HEK293 (cell line): ENCODE measurements around the gene FBXO42.

Experiments
- CTCF ChIA-PET: fragments of 350-600 bp; formaldehyde crosslinking; extraction: SDS; loops from one replicate; lab custom pipeline; 2021; ENCODE audit warnings: antibody characterized with exemption; lab: Yijun Ruan, JAX
- POLR2A ChIA-PET: fragments of 300-600 bp; formaldehyde crosslinking; extraction: SDS; loops from one replicate; lab custom pipeline; 2020; ENCODE audit warnings: antibody characterized with exemption, inconsistent platforms; lab: Yijun Ruan, JAX
- H3K27ac ChIP-seq: fragments of 200-500 bp; sonication (Bioruptor generic); 2 replicates; pipeline ENCODE4 v1.5.1; 2014; ENCODE audit warnings: low read depth, low read length, control low read depth, inconsistent platforms; ENCODE audit errors: extremely low read depth
- H3K36me3 ChIP-seq, 2 experiments: fragments of 200-500 bp in 1 of 2; sonication (Bioruptor generic) in 1 of 2; 1 replicate in 1 of 2; 2 replicates in 1 of 2; pipeline ENCODE4 v1.5.1; 2014 to 2017; ENCODE audit warnings: inconsistent platforms in 2 of 2, low read length in 2 of 2; ENCODE audit not compliant: control insufficient read depth in 2 of 2, insufficient read depth in 1 of 2
- H3K4me1 ChIP-seq: fragments of 200-500 bp; sonication (Bioruptor generic); 2 replicates; pipeline ENCODE4 v1.5.1; 2014; ENCODE audit warnings: mild to moderate bottlenecking, low read length, inconsistent platforms; ENCODE audit not compliant: control insufficient read depth, insufficient read depth
- H3K4me3 ChIP-seq: 2 replicates; pipeline ENCODE4 v1.5.1; 2011; ENCODE audit warnings: low read depth, mild to moderate bottlenecking, control low read depth, low read length, moderate library complexity
- H3K9me3 ChIP-seq: fragments of 200-500 bp; sonication (Bioruptor generic); 2 replicates; pipeline ENCODE4 v1.5.1; 2014; ENCODE audit warnings: low read depth, low read length, inconsistent platforms; ENCODE audit not compliant: control insufficient read depth, insufficient read depth
- GLIS2 ChIP-seq: fragments of 450-650 bp; formaldehyde crosslinking; IDR thresholded peaks from 2 replicates; pipeline ENCODE4 v1.5.1; 2016; ENCODE audit warnings: missing biosample characterization, missing genetic modification characterization
- KLF7 ChIP-seq: fragments of 450-650 bp; formaldehyde crosslinking; IDR thresholded peaks from 2 replicates; pipeline ENCODE4 v1.5.1; 2016; ENCODE audit warnings: missing biosample characterization, missing genetic modification characterization, borderline replicate concordance
- KLF9 ChIP-seq: fragments of 450-650 bp; formaldehyde crosslinking; IDR thresholded peaks from 2 replicates; pipeline ENCODE4 v1.5.1; 2016; ENCODE audit warnings: missing biosample characterization, missing genetic modification characterization, low read depth
- MYNN ChIP-seq: fragments of 450-650 bp; formaldehyde crosslinking; IDR thresholded peaks from 2 replicates; pipeline ENCODE4 v1.5.1; 2016; ENCODE audit warnings: missing biosample characterization, missing genetic modification characterization, borderline replicate concordance
- REPIN1 ChIP-seq: fragments of 450-650 bp; formaldehyde crosslinking; IDR thresholded peaks from 2 replicates; pipeline ENCODE4 v1.5.1; 2017; ENCODE audit warnings: missing biosample characterization, missing genetic modification characterization, low read depth
- SCRT2 ChIP-seq: fragments of 450-650 bp; formaldehyde crosslinking; IDR thresholded peaks from 2 replicates; pipeline ENCODE4 v1.5.1; 2016; ENCODE audit warnings: missing biosample characterization, missing genetic modification characterization
- SP2 ChIP-seq: fragments of 450-650 bp; formaldehyde crosslinking; IDR thresholded peaks from 2 replicates; pipeline ENCODE4 v1.5.1; 2016; ENCODE audit warnings: missing biosample characterization, missing genetic modification characterization
- SP7 ChIP-seq: fragments of 450-650 bp; formaldehyde crosslinking; IDR thresholded peaks from 2 replicates; pipeline ENCODE4 v1.5.1; 2016; ENCODE audit warnings: missing biosample characterization, missing genetic modification characterization
- TCF7L2 ChIP-seq: IDR thresholded peaks from 2 replicates; pipeline ENCODE4 v1.6.1; 2011; ENCODE audit warnings: low read depth, mild to moderate bottlenecking, inconsistent platforms, low read length, moderate library complexity, borderline replicate concordance
- YY1 ChIP-seq: fragments of 450-650 bp; formaldehyde crosslinking; IDR thresholded peaks from 2 replicates; pipeline ENCODE4 v1.5.1; 2018; ENCODE audit warnings: missing biosample characterization, missing genetic modification characterization
- ZBTB7A ChIP-seq: fragments of 450-650 bp; formaldehyde crosslinking; IDR thresholded peaks from 2 replicates; pipeline ENCODE4 v1.5.1; 2016; ENCODE audit warnings: low read depth, missing biosample characterization, missing genetic modification characterization
- ZFP37 ChIP-seq: fragments of 450-650 bp; formaldehyde crosslinking; IDR thresholded peaks from 2 replicates; pipeline ENCODE4 v1.5.1; 2016; ENCODE audit warnings: missing biosample characterization, missing genetic modification characterization
- ZNF133 ChIP-seq: fragments of 450-650 bp; formaldehyde crosslinking; IDR thresholded peaks from 2 replicates; pipeline ENCODE4 v1.5.1; 2016; ENCODE audit warnings: missing biosample characterization, missing genetic modification characterization
- ZNF292 ChIP-seq: fragments of 450-650 bp; formaldehyde crosslinking; IDR thresholded peaks from 2 replicates; pipeline ENCODE4 v1.5.1; 2016; ENCODE audit warnings: low read depth, missing biosample characterization, missing genetic modification characterization, borderline replicate concordance
- ZNF324 ChIP-seq: fragments of 450-650 bp; formaldehyde crosslinking; IDR thresholded peaks from 2 replicates; pipeline ENCODE4 v1.5.1; 2016; ENCODE audit warnings: missing biosample characterization, missing genetic modification characterization
- ZNF416 ChIP-seq: fragments of 450-650 bp; formaldehyde crosslinking; IDR thresholded peaks from 2 replicates; pipeline ENCODE4 v1.5.1; 2016; ENCODE audit warnings: missing biosample characterization, missing genetic modification characterization
- ZNF501 ChIP-seq: fragments of 450-650 bp; formaldehyde crosslinking; IDR thresholded peaks from 2 replicates; pipeline ENCODE4 v1.5.1; 2016; ENCODE audit warnings: missing biosample characterization, missing genetic modification characterization
- ZNF560 ChIP-seq: fragments of 450-650 bp; formaldehyde crosslinking; IDR thresholded peaks from 2 replicates; pipeline ENCODE4 v1.5.1; 2017; ENCODE audit warnings: missing biosample characterization, missing genetic modification characterization, borderline replicate concordance
- ZNF610 ChIP-seq: fragments of 450-650 bp; formaldehyde crosslinking; IDR thresholded peaks from 2 replicates; pipeline ENCODE4 v1.5.1; 2016; ENCODE audit warnings: missing biosample characterization, missing genetic modification characterization, borderline replicate concordance
- ZNF623 ChIP-seq: fragments of 450-650 bp; formaldehyde crosslinking; IDR thresholded peaks from 2 replicates; pipeline ENCODE4 v1.5.1; 2016; ENCODE audit warnings: missing biosample characterization, missing genetic modification characterization
- ZNF670 ChIP-seq: fragments of 450-650 bp; formaldehyde crosslinking; IDR thresholded peaks from 2 replicates; pipeline ENCODE4 v1.5.1; 2016; ENCODE audit warnings: missing biosample characterization, missing genetic modification characterization, low read depth
- TF ChIP-seq, protein P1 (sequence below): fragments of 450-650 bp; formaldehyde crosslinking; IDR thresholded peaks from 2 replicates; pipeline ENCODE4 v1.5.1; 2016; ENCODE audit warnings: missing biosample characterization, missing genetic modification characterization
- TF ChIP-seq, protein P2 (sequence below): fragments of 450-650 bp; formaldehyde crosslinking; IDR thresholded peaks from 2 replicates; pipeline ENCODE4 v1.5.1; 2017; ENCODE audit warnings: missing biosample characterization, mild to moderate bottlenecking, missing genetic modification characterization, moderate library complexity
- TF ChIP-seq, protein P3 (sequence below): fragments of 450-650 bp; formaldehyde crosslinking; IDR thresholded peaks from 2 replicates; pipeline ENCODE4 v1.5.1; 2016; ENCODE audit warnings: missing biosample characterization, missing genetic modification characterization
- TF ChIP-seq, protein P4 (sequence below): fragments of 450-650 bp; formaldehyde crosslinking; IDR thresholded peaks from 2 replicates; pipeline ENCODE4 v1.5.1; 2017; ENCODE audit warnings: missing biosample characterization, missing genetic modification characterization
- TF ChIP-seq, protein P5 (sequence below): fragments of 450-650 bp; formaldehyde crosslinking; IDR thresholded peaks from 2 replicates; pipeline ENCODE4 v1.5.1; 2016; ENCODE audit warnings: missing biosample characterization, missing genetic modification characterization
- TF ChIP-seq, protein P6 (sequence below): fragments of 450-650 bp; formaldehyde crosslinking; IDR thresholded peaks from 2 replicates; pipeline ENCODE4 v1.5.1; 2016; ENCODE audit warnings: missing biosample characterization, missing genetic modification characterization

Gene FBXO42

DNA sequence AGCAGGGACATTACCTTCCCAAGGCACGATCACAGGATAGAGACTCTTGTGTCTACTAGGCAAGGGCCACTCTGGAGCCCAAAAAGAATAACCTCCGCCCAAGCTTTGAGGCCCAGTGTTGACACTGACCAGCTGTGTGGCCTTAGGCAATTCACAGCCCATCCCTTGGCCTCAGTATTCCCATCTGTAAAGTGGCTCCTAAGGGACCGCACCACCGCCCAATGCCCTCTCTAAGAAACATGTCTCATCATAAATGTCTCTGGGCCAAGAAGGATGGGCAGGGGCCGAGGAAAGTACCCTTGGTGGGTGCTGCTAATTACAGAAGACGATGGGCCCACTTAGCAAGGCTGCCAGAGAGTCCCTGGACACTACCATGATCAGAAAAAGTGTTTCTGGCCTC lies 140.5 kb downstream of the FBXO42 start:
- Histone ChIP-seq H3K36me3 (no peaks in the 10 kb centered on the region), H3K9me3 (no peaks in the 10 kb centered on the region), H3K4me1 (no peaks in the 10 kb centered on the region), H3K27ac (no peak overlapping the region), H3K4me3 (no peak overlapping the region)
- TF ChIP-seq, protein P1, sequence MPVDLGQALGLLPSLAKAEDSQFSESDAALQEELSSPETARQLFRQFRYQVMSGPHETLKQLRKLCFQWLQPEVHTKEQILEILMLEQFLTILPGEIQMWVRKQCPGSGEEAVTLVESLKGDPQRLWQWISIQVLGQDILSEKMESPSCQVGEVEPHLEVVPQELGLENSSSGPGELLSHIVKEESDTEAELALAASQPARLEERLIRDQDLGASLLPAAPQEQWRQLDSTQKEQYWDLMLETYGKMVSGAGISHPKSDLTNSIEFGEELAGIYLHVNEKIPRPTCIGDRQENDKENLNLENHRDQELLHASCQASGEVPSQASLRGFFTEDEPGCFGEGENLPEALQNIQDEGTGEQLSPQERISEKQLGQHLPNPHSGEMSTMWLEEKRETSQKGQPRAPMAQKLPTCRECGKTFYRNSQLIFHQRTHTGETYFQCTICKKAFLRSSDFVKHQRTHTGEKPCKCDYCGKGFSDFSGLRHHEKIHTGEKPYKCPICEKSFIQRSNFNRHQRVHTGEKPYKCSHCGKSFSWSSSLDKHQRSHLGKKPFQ (tag by site-specific recombination) = no peak
- TF ChIP-seq TCF7L2 (no peak), SCRT2 (tag by site-specific recombination) (no peak), GLIS2 (tag by site-specific recombination) (no peak), ZNF133 (tag by site-specific recombination) (no peak), KLF7 (tag by site-specific recombination) (no peak), ZNF610 (no peak), ZNF501 (tag by site-specific recombination) (no peak), ZNF292 (tag by site-specific recombination) (no peak), ZNF560 (no peak), ZNF416 (tag by site-specific recombination) (no peak), ZFP37 (tag by site-specific recombination) (no peak)
- TF ChIP-seq, protein P2, sequence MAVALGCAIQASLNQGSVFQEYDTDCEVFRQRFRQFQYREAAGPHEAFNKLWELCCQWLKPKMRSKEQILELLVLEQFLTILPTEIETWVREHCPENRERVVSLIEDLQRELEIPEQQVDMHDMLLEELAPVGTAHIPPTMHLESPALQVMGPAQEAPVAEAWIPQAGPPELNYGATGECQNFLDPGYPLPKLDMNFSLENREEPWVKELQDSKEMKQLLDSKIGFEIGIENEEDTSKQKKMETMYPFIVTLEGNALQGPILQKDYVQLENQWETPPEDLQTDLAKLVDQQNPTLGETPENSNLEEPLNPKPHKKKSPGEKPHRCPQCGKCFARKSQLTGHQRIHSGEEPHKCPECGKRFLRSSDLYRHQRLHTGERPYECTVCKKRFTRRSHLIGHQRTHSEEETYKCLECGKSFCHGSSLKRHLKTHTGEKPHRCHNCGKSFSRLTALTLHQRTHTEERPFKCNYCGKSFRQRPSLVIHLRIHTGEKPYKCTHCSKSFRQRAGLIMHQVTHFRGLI (tag by site-specific recombination) = no peak
- TF ChIP-seq, protein P3, sequence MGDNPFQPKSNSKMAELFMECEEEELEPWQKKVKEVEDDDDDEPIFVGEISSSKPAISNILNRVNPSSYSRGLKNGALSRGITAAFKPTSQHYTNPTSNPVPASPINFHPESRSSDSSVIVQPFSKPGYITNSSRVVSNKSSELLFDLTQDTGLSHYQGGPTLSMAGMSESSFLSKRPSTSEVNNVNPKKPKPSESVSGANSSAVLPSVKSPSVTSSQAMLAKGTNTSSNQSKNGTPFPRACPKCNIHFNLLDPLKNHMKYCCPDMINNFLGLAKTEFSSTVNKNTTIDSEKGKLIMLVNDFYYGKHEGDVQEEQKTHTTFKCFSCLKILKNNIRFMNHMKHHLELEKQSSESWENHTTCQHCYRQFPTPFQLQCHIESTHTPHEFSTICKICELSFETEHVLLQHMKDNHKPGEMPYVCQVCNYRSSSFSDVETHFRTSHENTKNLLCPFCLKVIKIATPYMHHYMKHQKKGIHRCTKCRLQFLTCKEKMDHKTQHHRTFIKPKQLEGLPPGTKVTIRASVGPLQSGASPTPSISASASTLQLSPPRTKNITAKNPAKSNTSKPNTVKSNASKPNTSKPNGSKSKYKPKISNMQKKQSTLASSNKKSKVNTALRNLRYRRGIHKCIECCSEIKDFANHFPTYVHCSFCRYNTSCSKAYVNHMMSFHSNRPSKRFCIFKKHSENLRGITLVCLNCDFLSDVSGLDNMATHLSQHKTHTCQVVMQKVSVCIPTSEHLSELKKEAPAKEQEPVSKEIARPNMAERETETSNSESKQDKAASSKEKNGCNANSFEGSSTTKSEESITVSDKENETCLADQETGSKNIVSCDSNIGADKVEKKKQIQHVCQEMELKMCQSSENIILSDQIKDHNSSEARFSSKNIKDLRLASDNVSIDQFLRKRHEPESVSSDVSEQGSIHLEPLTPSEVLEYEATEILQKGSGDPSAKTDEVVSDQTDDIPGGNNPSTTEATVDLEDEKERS (tag by site-specific recombination) = no peak
- TF ChIP-seq, protein P4, sequence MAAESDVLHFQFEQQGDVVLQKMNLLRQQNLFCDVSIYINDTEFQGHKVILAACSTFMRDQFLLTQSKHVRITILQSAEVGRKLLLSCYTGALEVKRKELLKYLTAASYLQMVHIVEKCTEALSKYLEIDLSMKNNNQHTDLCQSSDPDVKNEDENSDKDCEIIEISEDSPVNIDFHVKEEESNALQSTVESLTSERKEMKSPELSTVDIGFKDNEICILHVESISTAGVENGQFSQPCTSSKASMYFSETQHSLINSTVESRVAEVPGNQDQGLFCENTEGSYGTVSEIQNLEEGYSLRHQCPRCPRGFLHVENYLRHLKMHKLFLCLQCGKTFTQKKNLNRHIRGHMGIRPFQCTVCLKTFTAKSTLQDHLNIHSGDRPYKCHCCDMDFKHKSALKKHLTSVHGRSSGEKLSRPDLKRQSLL = no peak
- TF ChIP-seq, protein P5, sequence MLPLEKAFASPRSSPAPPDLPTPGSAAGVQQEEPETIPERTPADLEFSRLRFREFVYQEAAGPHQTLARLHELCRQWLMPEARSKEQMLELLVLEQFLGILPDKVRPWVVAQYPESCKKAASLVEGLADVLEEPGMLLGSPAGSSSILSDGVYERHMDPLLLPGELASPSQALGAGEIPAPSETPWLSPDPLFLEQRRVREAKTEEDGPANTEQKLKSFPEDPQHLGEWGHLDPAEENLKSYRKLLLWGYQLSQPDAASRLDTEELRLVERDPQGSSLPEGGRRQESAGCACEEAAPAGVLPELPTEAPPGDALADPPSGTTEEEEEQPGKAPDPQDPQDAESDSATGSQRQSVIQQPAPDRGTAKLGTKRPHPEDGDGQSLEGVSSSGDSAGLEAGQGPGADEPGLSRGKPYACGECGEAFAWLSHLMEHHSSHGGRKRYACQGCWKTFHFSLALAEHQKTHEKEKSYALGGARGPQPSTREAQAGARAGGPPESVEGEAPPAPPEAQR = no peak
- ChIA-PET POLR2A (no interaction called here), CTCF (interaction anchor here (0.9 to 1.1 kb wide), 2 partner anchors 33 to 130 kb away, joined by 3 to 5 read pairs; no protein-coding TSS in a partner anchor)

DNA sequence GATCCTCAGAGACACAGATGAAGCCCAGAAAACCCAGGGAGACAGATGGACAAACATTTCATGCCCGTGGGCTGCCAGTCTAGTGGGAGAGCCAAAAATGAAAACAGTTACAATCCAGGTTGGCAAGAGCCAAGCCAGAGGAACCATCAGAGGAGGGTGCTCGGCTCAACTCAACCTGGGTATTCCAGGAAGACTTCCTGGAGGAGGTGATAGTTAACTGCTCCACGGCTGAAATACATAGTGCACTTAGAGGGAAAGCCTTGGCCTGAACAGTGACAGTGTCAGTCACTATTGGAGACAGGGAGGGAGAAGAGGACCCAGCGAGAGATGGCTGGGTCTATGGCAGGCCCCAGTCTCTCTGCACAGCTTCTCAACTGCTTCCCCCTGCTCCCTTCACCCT lies 141.7 kb downstream of the FBXO42 start:
- Histone ChIP-seq H3K27ac (no peak overlapping the region), H3K4me3 (no peak overlapping the region), H3K36me3 (no peaks in the 10 kb centered on the region), H3K9me3 (no peaks in the 10 kb centered on the region), H3K4me1 (no peaks in the 10 kb centered on the region)
- ChIA-PET POLR2A (no interaction called here), CTCF (interaction anchor here (0.9 kb wide), 2 partner anchors 22 to 34 kb away, joined by 3 read pairs; no protein-coding TSS in a partner anchor)
- no peak for TF ChIP-seq MYNN (tag by site-specific recombination)
- TF ChIP-seq ZNF133 (tag by site-specific recombination) = no peak
- TF ChIP-seq SP7 (tag by site-specific recombination) = no peak
- TF ChIP-seq ZBTB7A (tag by site-specific recombination) = no peak
- no peak for TF ChIP-seq ZNF670 (tag by site-specific recombination)
- no peak for TF ChIP-seq ZNF623 (tag by site-specific recombination)
- TF ChIP-seq YY1 (tag by site-specific recombination) = no peak
- TF ChIP-seq KLF9 = no peak
- no peak for TF ChIP-seq ZNF324
- TF ChIP-seq REPIN1 = no peak
- TF ChIP-seq, protein P6, sequence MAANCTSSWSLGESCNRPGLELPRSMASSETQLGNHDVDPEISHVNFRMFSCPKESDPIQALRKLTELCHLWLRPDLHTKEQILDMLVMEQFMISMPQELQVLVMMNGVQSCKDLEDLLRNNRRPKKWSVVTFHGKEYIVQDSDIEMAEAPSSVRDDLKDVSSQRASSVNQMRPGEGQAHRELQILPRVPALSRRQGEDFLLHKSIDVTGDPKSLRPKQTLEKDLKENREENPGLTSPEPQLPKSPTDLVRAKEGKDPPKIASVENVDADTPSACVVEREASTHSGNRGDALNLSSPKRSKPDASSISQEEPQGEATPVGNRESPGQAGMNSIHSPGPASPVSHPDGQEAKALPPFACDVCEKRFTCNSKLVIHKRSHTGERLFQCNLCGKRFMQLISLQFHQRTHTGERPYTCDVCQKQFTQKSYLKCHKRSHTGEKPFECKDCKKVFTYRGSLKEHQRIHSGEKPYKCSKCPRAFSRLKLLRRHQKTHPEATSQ = no peak
- TF ChIP-seq GLIS2 (tag by site-specific recombination) = no peak
- TF ChIP-seq SP2 = no peak
